GM12801 (cell line): ENCODE measurements around the gene ABHD17A.

Experiments used
- CTCF ChIP-seq: IDR thresholded peaks from one replicate; pipeline ENCODE4 v1.5.1; 2011; ENCODE audit warnings: control low read depth; ENCODE audit not compliant: insufficient read length; ENCODE audit errors: extremely low read depth

The ABHD17A gene

GRCh38 chr19:1875646-1876495, 9.4 kb downstream of the ABHD17A start:
- TF ChIP-seq CTCF: no peak

- no peak for TF ChIP-seq CTCF
Observed at GRCh38 chr19:1874554-1875185, 10.6 kb downstream of the ABHD17A start.

- no peak for TF ChIP-seq CTCF
Observed at GRCh38 chr19:1873524-1874473, 11.5 kb downstream of the ABHD17A start.

DNA sequence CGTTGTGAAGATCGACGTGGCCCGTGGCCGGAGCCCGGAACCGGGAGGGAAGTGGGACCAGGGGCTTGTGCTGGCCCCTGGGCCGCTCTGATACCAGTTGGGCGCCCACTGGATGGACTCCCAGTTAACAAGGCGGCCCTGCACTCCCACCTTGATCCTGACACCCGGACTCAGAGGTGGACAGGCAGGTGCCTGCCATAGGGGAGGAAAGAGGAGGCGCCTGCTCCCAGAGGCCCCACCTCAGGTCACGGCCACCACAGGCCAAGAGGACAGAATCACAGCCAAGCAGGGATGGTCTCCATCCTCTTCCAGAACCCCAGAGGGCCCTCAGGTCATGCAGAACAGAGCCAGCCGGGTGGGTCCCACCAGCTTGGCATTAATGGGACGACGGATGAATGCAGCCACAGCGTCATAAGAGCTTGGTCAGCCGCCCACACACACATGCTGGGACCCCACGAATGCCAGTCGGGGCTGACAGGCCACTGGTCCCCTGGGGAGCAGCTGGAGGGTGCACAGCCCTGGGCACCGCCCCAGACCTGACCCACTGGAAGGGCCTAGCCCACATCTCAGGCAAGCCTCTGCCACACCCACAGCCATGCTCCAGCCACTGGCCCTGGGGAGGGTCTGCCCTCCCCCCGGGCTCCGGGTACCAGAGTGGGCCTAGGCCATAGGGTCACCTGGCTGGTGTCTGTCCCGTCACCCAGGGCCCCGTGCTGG, 12.3 kb downstream of the ABHD17A start:
- TF ChIP-seq CTCF: no peak

DNA sequence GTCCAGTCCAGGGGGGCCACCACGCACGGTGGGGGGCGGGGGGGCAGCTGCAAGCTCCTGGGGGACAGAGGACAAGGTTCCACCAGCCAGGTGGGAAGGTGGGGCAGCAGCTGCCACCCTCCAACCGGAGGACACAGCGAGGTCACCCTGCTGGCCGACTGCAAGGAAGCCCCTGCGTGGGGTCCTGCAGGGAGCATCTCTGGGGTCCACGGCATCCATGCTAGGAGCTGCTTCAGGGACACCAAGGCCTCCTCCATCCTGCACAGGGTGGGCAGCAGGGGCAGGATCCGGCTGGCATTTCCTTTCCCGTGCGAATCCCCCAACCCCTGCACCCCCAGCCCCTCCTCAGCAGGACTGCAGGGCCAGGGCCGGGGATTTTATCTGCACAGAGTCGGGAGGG, 13.7 kb downstream of the ABHD17A start:
- no peak for TF ChIP-seq CTCF

- no peak for TF ChIP-seq CTCF
Observed at GRCh38 chr19:1871140-1871597, 14.1 kb downstream of the ABHD17A start.
